NOMO-1 (cell line): ENCODE data around the gene DALRD3.

ENCODE experiments used
- DNase-seq, 2 experiments: peaks; one replicate each; lab custom pipeline; 2025; ENCODE audit not compliant: unreplicated experiment in 2 of 2; lab: John Stamatoyannopoulos, UW

The DALRD3 gene

DNA sequence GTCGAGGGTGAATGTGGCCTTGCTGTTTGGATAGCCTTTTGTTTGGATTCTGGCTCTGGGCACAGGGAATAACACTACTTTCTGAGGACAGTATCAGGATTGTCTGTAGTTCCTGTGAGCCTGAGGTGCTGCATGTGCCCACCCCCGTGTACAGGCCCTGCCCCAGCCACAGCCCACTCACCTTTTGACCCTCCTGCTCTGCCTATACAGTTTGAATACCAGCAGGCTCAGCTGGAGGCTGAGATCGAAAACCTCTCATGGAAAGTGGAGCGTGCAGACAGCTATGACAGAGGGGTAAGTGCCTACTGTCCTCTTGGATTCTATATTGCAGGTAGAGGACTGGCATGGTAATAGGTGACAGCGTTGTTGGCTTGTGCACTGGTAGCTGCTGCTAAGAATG lies 35.7 kb downstream of the DALRD3 start:
- no peak for DNase-seq

DNA sequence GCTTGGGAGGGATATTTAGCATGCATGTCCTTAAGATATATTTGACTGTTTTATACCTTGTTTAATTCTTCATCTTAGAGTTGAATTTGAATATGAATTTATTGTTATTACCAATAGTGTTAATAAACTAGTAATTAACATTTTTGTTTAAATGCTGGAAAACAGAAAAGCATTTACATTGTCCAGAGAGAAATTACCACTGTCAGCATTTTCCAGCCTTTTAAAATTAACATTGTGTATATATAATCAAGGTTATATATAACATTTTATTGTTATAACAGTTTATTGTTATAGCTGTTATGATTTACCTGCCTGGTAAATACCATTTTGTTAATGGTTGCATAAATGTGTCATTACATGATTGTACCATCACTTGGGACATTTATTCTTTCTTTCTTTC lies 36.4 kb downstream of the DALRD3 start:
- no peak for DNase-seq

GRCh38 chr3:48980295-48980694 lies 38.1 kb downstream of the DALRD3 start:
- no peak for DNase-seq

DNA sequence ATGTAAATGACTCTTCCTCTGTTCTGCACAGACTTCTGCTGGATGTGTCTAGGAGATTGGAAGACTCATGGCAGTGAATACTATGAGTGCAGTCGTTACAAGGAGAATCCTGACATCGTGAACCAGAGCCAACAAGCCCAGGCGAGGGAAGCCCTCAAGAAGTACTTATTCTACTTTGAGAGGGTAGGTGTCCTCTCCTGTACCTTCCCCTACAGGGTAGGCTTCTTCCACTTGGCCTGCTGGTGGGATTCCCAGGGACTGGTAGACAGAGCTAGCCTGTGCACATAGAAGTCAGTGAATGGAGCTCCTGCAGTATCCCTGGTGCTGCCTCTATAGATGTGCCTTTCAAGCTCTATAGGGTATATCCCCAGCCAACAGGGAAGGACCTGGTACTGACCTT lies 38.9 kb downstream of the DALRD3 start:
- DNase-seq = no peak

DNA sequence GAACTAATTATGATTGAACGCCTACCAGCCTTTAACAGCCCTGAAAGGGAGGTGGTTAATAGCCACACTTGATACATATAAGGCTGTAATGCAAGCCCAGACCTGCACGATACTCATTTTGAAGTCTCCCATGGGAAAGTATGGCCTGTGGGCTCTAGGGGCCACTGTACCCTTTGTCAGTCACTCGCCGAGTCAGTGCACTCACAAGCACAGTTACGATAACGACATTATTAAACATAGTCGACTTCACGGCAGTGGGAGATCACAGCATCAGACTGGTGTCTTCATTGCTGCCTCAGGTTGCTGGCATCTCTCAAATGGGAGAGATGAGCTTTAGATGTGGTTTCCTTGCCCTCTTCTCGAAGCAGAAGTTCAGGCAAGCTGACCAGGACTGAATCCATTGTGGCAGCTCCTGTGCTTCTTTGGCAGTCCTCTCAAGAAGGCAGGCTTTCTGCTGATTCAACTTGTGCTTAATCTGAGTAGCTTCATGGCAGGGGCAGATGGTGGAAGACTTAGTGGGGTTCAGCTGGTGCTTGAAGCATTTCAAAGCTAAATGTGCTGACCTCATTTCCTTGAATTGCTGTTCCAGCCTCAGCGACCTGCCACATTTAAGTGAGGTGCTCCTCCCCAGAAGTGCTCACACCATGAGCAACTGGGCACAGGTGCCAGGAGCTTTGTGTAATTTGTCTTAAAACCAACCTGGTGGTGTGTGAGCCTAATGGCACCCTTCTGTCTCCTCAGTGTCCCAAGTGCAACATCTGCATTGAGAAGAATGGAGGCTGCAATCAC lies 44.1 kb downstream of the DALRD3 start:
- DNase-seq = no peak

GRCh38 chr3:48970586-48970985 lies 47.8 kb downstream of the DALRD3 start:
- no peak for DNase-seq

DNA sequence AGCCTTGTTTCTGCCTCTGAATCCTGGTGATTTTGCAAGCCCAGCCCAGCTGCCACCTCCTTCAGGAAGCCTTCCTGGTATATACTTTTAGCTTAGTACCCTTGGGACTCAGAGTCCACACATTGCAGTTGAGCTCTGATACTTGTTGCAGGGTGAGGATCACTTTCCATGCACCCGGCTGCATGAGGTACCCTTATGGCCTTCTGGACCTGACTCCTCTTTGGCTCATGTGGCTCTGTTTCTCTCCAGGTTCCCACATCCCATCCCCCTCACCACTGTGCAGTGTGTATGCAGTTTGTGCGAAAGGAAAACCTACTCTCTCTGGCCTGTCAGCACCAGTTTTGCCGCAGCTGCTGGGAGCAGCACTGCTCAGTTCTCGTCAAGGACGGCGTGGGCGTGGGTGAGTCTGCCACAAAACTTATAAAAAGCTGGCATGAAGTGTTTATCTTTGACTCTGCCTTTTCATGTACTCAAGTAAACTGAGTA lies 51.5 kb downstream of the DALRD3 start:
- no peak for DNase-seq

DNA sequence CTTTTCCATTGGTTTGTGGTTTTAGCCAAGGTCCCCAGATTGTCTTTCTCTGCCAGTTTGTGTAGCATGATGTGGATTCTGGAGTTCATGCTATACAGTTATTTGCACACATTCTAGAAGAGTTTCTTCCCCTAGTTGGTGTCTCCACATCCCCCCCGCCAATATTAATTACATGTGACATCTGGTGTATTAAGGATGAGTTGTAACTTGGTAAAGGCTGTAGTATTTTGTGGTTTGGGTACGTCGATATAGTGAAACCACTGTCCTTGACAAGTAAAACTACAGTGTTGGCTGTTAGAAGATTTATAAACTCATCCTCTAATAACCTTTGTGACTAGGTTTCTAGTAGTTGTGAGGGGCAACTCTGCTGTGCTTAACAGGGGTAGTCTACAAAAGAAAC lies 52.0 kb downstream of the DALRD3 start:
- no peak for DNase-seq
